Measurements from ENCODE around the gene SFT2D1.

Gene SFT2D1

GRCh38 chr6:166305562-166306117, 36.7 kb downstream of the SFT2D1 start:
- H3K4me1 ChIP-seq, result no peaks in the 10 kb centered on the region
- in situ Hi-C loops (cut with MboI; ENCODE audit: low sequenced_read_pairs), result no loop called here
- H3K36me3 ChIP-seq (replicated peaks), result no peaks in the 10 kb centered on the region
- H3K4me3 ChIP-seq, result no peak overlapping the region
- no peaks in the 10 kb centered on the region for H3K9me3 ChIP-seq
- H3K27me3 ChIP-seq (ENCODE audit: low read depth), result no peaks in the 10 kb centered on the region
- no peak for DNase-seq (ENCODE audit: low spot score in 2 of 2)

GRCh38 chr6:166304106-166304505, 38.2 kb downstream of the SFT2D1 start:
- Histone ChIP-seq H3K27me3 (ENCODE audit: low read depth) (no peaks in the 10 kb centered on the region), H3K4me3 (no peak overlapping the region), H3K4me1 (no peaks in the 10 kb centered on the region), H3K36me3 (replicated peaks) (no peaks in the 10 kb centered on the region), H3K9me3 (no peaks in the 10 kb centered on the region)
- in situ Hi-C loops (cut with MboI; ENCODE audit: low sequenced_read_pairs), result no loop called here
- no peak for DNase-seq (ENCODE audit: low spot score in 2 of 2)

GRCh38 chr6:166301611-166302529, 40.5 kb downstream of the SFT2D1 start:
- Histone ChIP-seq H3K27me3 (ENCODE audit: low read depth) (no peaks in the 10 kb centered on the region), H3K36me3 (replicated peaks) (no peaks in the 10 kb centered on the region), H3K4me1 (no peaks in the 10 kb centered on the region), H3K4me3 (no peak overlapping the region), H3K9me3 (no peaks in the 10 kb centered on the region)
- in situ Hi-C loops (cut with MboI; ENCODE audit: low sequenced_read_pairs), result no loop called here
- DNase-seq (ENCODE audit: low spot score in 2 of 2), result no peak

GRCh38 chr6:166300357-166300987, 41.9 kb downstream of the SFT2D1 start:
- DNase-seq (ENCODE audit: low spot score in 2 of 2), result no peak
- in situ Hi-C loops (cut with MboI; ENCODE audit: low sequenced_read_pairs), result no loop called here

DNA sequence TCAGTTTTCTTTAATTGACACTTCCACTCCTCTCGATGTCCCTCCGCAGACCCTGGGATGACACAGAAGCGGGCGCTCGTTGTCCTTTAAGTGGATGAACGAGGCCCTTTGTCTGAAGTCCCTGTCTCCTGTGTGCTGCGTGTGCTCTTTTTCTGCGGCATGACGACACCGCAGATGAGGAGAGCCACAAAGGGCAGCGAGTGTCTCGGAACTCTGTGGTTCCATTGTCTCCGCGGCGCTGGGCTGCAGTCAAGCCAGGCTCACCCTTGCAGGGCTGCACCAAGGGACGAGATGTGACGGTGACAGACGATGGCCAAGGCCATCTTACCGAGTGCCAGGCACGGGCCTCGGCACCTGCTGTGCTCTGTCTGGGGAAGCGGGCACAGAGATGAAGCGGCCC, 44.7 kb downstream of the SFT2D1 start:
- Histone ChIP-seq H3K4me1 (no peaks in the 10 kb centered on the region), H3K4me3 (no peak overlapping the region), H3K9me3 (0 out of 2 replicates have a peak, but pooled peaks cover 2% of the 10 kb centered on the region), H3K36me3 (replicated peaks) (no peaks in the 10 kb centered on the region), H3K27me3 (ENCODE audit: low read depth) (0 out of 2 replicates have a peak, but pooled peaks cover 4% of the 10 kb centered on the region)
- no peak for DNase-seq (ENCODE audit: low spot score in 2 of 2)
- in situ Hi-C loops (cut with MboI; ENCODE audit: low sequenced_read_pairs), result no loop called here

More at GRCh38 chr6:166300357-166300987, 41.9 kb downstream of the SFT2D1 start:
- Histone ChIP-seq H3K27me3 (ENCODE audit: low read depth) (no peaks in the 10 kb centered on the region), H3K4me1 (no peaks in the 10 kb centered on the region), H3K4me3 (no peak overlapping the region), H3K36me3 (replicated peaks) (no peaks in the 10 kb centered on the region), H3K9me3 (0 out of 2 replicates have a peak, but pooled peaks cover 2% of the 10 kb centered on the region)

GRCh38 chr6:166296035-166296883, 46.1 kb downstream of the SFT2D1 start:
- Histone ChIP-seq H3K4me1 (no peaks in the 10 kb centered on the region), H3K36me3 (replicated peaks) (no peaks in the 10 kb centered on the region), H3K9me3 (0 out of 2 replicates have a peak, but pooled peaks cover 2% of the 10 kb centered on the region), H3K27me3 (ENCODE audit: low read depth) (0 out of 2 replicates have a peak, but pooled peaks cover 4% of the 10 kb centered on the region), H3K4me3 (no peak overlapping the region)
- no peak for DNase-seq (ENCODE audit: low spot score in 2 of 2)
- in situ Hi-C loops (cut with MboI; ENCODE audit: low sequenced_read_pairs), result no loop called here

GRCh38 chr6:166293731-166294584, 48.4 kb downstream of the SFT2D1 start:
- in situ Hi-C loops (cut with MboI; ENCODE audit: low sequenced_read_pairs), result no loop called here
- Histone ChIP-seq H3K4me3 (no peak overlapping the region), H3K9me3 (0 out of 2 replicates have a peak, but pooled peaks cover 2% of the 10 kb centered on the region), H3K27me3 (ENCODE audit: low read depth) (0 out of 2 replicates have a peak, but pooled peaks cover 4% of the 10 kb centered on the region), H3K36me3 (replicated peaks) (no peaks in the 10 kb centered on the region), H3K4me1 (no peaks in the 10 kb centered on the region)
- no peak for DNase-seq (ENCODE audit: low spot score in 2 of 2)

- Histone ChIP-seq H3K4me3 (no peak overlapping the region), H3K27me3 (ENCODE audit: low read depth) (0 out of 2 replicates have a peak, but pooled peaks cover 4% of the 10 kb centered on the region), H3K36me3 (replicated peaks) (no peaks in the 10 kb centered on the region), H3K9me3 (no peaks in the 10 kb centered on the region), H3K4me1 (no peaks in the 10 kb centered on the region)
- in situ Hi-C loops (cut with MboI; ENCODE audit: low sequenced_read_pairs), result no loop called here
- DNase-seq (ENCODE audit: low spot score in 2 of 2), result no peak
These were observed 52.9 kb downstream of the SFT2D1 start for GRCh38 chr6:166289207-166290060.

DNA sequence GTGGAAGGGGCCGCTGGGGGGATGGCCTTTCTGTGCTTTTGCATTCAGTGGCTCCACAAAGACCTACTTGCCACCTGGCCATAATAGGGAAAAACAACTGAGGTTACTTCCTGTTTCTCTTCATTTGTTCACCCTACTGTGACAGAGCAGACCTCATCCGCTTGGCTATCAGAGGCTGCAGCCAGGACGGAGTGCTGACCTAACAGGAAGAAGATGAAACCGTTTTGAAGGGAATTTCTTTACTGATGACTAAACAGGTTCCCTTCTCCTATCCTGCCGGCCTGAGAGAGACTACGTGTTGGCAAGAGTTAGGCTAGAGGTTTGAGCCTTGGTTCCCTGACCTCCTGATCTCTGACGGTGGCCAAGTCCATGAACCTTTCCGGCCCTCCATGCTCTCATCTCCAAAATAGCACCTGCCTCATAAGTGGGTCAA, 55.5 kb downstream of the SFT2D1 start:
- Histone ChIP-seq H3K4me3 (no peak overlapping the region), H3K9me3 (no peaks in the 10 kb centered on the region), H3K4me1 (no peaks in the 10 kb centered on the region), H3K36me3 (replicated peaks) (no peaks in the 10 kb centered on the region), H3K27me3 (ENCODE audit: low read depth) (no peaks in the 10 kb centered on the region; the same call in 1 of the 2 replicates)
- in situ Hi-C loops (cut with MboI; ENCODE audit: low sequenced_read_pairs), result no loop called here
- no peak for DNase-seq (ENCODE audit: low spot score in 2 of 2)

- in situ Hi-C loops (cut with MboI; ENCODE audit: low sequenced_read_pairs), result no loop called here
These were observed 57.1 kb downstream of the SFT2D1 start for GRCh38 chr6:166285233-166285632.

GRCh38 chr6:166284640-166285039, 57.7 kb downstream of the SFT2D1 start:
- Histone ChIP-seq H3K27me3 (ENCODE audit: low read depth) (no peaks in the 10 kb centered on the region; the same call in 1 of the 2 replicates), H3K36me3 (replicated peaks) (no peaks in the 10 kb centered on the region), H3K4me3 (no peak overlapping the region), H3K4me1 (no peaks in the 10 kb centered on the region), H3K9me3 (no peaks in the 10 kb centered on the region)
- in situ Hi-C loops (cut with MboI; ENCODE audit: low sequenced_read_pairs), result no loop called here
- DNase-seq (ENCODE audit: low spot score in 2 of 2), result no peak

More at GRCh38 chr6:166285233-166285632, 57.1 kb downstream of the SFT2D1 start:
- no peaks in the 10 kb centered on the region for H3K36me3 ChIP-seq (replicated peaks)
- H3K9me3 ChIP-seq, result no peaks in the 10 kb centered on the region
- no peaks in the 10 kb centered on the region; the same call in 1 of the 2 replicates for H3K27me3 ChIP-seq (ENCODE audit: low read depth)
- no peak overlapping the region for H3K4me3 ChIP-seq
- no peaks in the 10 kb centered on the region for H3K4me1 ChIP-seq
- no peak for DNase-seq (ENCODE audit: low spot score in 2 of 2)
